ENCODE measurements around the gene ALOXE3.

DNA sequence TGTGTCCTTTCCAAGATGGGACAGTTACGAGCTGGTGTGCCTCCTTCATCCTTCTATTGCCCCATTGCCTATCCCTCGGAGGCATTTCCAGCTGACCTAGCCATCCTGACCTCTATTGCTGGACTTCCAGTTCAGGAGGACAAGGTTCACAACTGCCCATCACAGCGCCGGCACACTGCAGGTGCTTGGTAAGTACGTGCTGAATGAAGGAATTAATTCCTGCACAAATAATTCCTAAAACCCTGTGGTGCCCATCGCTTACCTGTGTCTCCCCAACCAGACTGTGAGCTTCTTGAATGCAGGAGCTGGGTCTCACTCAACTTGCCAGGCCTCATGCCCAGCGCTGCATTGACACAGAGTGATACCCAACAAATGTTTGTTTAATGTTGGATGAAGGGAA, 66.5 kb downstream of the ALOXE3 start:
- TF ChIP-seq GATA2 (IDR thresholded peaks at IDR 0.05; ENCODE audit: low read depth, low read length) (no peak), GATA3 (IDR thresholded peaks at IDR 0.05; ENCODE audit: low read depth, low read length) (no peak)

Data from SH-SY5Y (cell line).